ENCODE results near the gene ANKFY1.

- TF ChIP-seq CTCF (IDR thresholded peaks at IDR 0.05) (no peak), POLR2A (IDR thresholded peaks at IDR 0.05) (no peak)
Measured at GRCh38 chr17:4147751-4148310, 115.9 kb downstream of the ANKFY1 start.
